22Rv1 (cell line): ENCODE measurements around the gene ORM2.

ENCODE experiments used
- CTCF ChIP-seq: fragments of 450-650 bp; IDR thresholded peaks from 2 replicates; pipeline ENCODE4 v1.5.1; 2017; ENCODE audit warnings: mild to moderate bottlenecking
- ZFX ChIP-seq: fragments of 450-650 bp; IDR thresholded peaks from 2 replicates; pipeline ENCODE4 v1.6.1; 2017; ENCODE audit warnings: antibody characterized with exemption, borderline replicate concordance

- TF ChIP-seq CTCF (no peak), ZFX (no peak)
Observed at GRCh38 chr9:114365194-114365593, 35.5 kb downstream of the ORM2 start.
